ENCODE results near the gene ASB2.
A peak's percentile ranks its signal among the peaks of the same experiment; 100 is the strongest.

Gene ASB2, protein sequence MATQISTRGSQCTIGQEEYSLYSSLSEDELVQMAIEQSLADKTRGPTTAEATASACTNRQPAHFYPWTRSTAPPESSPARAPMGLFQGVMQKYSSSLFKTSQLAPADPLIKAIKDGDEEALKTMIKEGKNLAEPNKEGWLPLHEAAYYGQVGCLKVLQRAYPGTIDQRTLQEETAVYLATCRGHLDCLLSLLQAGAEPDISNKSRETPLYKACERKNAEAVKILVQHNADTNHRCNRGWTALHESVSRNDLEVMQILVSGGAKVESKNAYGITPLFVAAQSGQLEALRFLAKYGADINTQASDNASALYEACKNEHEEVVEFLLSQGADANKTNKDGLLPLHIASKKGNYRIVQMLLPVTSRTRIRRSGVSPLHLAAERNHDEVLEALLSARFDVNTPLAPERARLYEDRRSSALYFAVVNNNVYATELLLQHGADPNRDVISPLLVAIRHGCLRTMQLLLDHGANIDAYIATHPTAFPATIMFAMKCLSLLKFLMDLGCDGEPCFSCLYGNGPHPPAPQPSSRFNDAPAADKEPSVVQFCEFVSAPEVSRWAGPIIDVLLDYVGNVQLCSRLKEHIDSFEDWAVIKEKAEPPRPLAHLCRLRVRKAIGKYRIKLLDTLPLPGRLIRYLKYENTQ

DNA sequence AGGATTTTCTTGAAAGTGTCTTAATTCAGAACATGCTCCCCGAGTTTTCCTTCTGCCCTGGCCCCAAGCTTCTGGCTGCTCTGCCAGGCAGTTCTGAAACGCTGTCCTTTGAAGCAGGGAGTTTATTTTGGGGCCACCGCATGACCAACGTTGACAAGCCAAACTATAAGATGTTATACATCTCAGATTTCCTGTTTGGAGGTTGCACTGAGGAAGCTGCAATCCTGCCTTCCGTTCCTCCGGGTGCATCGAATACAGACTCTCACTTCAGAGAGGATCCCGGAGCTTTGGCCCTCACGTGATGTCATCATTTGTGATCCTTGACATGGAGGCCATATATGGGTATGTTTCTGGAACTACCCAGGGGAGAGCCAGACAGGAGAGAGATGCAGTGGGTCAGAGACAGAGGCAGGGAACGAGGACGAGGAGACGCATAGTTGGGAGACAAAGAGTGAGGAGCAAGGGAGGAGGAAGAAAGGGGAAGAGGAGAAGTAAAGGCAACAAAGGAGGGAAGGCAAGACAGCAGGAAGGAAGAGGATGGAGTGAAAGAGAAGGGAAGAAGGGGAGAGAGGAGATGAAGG, at the start of gene ASB2:
TSS of gene ASB2 (minus strand) at position 94 of the 581 bp plus-strand sequence. CDS start 12,031 bp downstream, outside the sequence.
- peak in 1 of 6 experiments; percentile 3 for DNase-seq

DNA sequence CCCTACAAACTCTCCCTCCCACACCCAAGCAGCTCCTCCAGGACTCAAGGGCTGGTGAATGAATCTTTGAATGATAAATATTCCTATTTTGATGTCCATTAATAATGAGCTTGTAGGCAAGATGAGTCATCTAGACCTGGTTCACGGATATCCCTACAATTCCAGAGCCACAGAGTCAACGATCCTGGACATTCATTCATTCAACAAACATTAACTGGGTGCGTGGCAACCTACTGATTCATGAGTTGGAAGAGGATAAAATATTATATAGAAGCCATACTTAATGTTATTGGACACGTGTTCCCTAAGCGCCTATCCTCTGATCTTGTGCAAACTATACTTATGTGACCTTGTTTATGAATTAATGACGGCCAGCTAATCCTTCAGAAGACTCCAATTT, 49.4 kb upstream of the ASB2 start:
- no peak for DNase-seq

DNA sequence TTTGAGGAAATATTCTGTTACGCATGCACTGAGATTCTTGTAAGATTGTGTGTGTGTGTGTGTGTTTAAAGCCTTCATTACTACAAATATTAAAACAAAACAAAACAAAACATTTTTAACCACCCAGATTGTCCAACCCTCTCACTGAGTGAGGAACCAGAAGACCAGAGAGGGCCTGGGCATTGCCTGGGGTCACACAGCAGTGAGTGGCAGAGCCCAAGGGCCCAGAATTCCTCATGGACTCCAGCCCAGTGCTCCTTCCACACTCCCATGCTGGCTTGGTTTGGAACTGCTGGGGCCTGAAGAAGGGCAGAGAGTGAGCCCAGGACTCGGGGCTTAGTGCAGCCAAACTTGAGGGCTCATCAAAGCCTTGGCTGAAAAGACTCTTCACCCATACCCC, 48.2 kb upstream of the ASB2 start:
- DNase-seq, result no peak

DNA sequence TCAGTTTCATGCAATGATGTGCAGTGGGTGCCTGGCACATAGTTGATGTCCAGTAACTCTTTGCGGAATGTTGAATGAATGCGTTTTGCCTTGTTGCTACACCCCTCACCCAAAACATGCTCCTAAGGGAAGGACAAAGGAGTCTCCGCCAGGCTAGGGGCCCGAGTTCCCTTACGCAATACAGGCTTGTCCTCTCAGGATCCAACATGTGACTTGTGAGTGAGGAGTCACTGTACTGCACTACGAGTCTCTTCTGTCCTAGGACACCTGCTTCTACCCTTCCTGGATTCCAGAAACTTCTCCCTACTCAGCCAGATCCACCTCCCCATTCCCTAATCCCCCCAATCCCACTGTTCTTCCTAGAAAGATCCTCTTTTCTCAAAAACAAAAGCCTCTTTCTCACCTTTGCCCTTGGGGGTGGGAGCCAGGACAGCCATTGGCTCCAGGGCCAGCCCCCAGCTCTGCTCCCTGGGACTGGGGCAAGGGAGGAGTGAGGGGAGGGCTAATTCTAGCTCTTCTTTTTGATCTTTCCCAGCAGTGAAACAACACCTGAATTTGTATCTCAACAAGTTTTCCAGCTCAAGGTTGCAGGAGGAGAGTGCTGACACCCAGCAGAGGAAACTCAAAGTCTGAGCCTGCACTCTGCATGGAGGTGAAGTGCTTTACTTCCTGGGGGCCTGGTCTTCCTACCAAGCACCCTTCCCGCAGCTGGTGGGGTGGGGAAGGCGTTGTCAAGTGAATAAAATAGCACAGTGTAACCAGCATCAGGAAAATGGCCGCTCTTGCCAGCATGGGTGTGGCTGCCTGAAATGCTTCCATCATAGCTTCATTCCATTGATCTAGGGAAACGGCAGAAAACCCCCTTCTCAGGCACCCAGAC, 46.4 kb upstream of the ASB2 start:
- DNase-seq, result no peak

DNA sequence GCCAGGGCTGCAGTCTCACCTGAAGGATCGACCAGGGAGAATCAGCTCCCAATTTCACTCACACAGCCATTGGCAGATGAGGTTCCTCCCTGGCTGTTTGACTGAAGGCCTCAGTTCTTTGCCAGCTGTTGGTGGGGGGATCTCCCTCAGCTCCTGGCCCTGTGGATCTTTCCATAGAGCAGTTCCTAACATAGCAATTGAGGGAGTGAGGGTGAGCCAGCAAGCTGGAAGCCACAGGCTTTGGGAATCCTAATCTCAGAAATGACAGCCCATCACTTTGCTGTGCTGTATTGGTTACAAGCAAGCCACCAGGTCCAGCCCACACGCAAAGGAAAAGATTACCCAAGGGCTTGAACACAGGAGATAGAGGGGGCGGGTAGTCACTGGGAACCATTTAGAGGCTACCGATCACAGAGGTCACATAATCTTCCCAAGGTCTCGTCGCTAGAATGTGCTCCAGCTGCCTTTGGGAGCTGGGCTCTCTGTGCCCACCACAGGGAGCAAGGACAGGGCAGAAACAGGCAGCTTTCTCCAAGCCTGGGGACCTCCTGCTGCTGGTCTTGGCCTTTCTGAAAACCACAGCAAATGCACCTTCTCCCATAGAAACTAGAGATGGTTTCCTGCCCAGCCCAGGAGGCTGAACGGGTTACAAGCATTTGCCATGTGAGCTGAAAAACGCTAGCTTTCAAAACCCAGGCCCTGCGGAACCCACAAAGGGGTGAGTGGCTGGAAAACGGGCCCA, 45.2 kb upstream of the ASB2 start:
- no peak for DNase-seq

DNA sequence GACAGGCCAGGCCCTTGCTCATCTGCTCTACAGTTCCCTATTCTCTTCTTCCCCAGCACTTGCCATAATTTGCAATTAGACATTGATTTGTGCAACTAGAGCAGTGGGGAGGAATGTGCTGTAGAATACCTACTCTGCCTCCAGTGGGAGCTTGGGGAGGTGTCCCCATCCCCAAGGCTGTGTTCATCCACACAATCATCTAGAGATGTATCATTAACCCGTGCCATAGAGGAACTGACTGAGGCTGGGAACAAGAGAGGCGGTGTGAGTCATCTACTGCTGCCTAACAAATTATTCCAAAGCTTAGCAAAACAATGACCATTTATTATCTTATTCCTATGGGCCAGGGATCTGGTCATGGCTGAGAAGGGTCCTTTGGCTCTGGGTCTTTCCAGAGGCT, 44.6 kb upstream of the ASB2 start:
- DNase-seq, result no peak

DNA sequence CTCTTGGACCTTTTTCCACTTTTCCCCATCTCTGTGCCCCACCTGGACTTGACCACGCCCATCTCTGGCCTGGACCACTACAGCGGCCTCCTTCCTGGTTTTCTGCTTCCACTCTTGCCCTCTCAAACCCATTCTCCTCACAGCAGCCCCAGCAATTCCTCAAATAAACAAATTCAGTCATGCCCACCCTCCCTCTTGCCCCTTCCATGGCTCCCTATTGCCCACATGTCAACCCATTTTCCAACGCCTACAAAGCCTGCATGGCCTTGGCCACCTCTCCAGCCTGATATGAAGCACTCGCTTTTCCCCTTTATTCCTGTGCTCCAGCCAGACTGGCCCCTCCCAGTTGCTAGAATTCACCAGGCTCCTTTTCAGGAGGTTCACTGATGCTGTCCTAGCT, 43.9 kb upstream of the ASB2 start:
- DNase-seq, result no peak

DNA sequence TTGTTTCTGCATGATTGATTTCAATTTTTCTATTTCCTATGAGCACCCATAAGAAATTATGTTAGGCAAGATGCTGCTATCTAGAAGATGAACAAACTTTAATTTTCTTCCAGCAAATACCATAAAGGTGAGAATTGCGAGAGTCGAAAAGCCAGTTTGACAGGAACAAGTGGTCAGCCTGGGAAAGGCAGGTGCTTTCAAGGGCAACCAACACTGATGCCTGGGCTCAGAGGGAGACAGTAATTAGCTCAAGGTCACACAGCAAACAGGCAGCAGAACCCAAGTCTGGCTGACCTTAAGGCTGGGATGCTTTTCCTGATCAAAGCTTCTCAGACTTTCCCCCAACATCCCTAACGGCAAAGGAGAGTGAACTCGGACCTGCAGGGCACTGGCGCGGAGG, 43.0 kb upstream of the ASB2 start:
- DNase-seq, result no peak

DNA sequence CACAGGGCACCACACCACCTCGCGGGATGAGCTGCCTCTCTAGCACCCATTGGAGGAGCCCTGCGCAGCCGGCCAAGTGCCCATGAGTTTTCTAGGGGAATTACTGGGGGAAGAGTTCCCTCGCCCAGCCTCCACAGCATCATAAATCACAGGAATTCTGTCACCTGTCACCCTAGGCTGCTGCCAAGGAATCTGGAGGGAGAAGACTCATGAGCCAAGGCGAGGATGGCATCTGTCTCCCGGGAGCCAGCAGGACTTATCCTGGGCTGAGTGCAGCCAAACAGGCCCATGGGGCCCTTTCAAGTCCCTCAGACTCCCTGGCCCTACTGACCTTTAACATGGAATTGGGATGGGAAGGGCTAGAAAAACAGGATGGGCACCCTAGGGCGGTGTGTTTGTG, 41.9 kb upstream of the ASB2 start:
- no peak for DNase-seq

DNA sequence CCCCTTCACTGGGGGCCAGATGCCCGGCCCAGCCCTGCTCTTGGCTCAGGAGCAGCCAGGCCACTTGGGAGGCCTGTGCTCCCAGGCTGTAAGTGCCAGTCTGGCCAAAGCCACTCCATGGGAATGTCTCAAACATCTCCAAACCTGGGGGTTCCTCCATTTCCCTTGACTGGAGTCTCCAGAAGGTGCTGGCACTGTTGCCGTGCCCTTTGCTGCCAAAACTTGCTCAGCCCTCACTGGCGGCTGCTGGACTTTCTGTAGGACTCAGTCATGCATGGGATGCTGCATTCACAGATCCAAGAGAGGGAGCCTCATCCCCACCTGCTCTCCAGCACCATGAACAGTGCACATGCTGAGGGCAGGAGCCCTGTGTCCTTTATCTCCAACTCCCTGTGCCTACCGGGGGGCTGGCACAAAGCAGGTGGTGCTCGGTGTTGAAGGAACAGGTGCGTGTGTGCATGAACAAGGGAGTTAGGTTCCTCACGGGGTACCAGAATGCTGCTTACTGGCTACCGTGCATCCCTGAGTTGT, 40.1 kb upstream of the ASB2 start:
- DNase-seq, result no peak

DNA sequence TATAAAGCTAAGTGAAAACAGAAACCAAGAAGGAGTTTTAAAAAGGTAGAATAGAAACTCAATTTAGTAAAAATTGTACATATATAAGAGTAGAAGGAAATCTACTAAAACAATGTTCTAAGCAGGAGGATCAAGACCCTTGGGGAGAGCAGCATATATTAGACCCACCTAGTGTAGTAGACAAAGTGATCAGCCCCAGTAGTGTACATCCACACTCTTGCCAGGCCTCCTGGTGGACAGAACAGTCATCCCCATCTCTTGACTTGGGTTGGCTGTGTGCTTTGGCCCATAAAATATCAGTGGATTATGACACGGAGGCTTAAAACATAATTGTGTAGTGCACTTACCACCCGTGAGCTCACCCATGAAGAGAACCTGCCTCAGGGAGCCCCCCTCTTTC, 38.9 kb upstream of the ASB2 start:
- no peak for DNase-seq

DNA sequence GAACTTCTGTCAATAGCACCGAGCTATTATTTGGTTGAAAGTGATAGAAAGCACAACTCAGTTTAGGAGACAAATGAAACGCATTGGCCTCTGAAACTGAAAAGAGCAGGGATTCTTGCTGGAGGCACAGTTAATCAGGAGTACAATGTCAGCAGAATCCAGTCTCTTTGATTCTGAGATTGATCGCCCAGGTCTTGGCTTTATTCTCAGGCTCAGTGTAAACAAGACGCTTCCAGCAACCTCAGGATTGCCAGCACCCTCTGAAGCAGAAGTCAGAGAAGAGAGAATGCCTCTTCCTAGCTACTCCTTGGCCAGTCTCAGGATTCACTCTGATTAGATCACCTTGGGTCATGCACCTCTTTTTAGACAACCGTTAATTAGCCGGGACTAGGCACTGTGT, 38.0 kb upstream of the ASB2 start:
- DNase-seq, result no peak

DNA sequence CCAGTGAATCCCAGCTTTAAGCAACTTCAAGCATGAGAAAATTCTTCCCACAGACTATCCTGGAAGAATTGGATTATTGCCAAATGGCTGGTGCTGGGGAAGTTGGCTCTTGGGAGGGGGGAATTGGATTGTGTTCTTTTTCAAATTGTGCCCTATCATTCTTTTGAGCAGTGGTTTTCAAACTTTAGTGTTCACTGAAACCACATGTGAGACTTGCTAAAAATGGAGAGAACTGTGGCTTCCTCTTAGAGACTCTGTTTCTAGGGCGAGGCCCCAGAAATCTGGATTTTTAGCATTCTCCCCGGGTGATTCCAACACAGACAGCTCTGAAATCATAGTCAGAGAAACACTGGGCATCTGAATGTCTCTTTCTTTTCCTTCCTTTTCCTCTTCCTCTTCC, 35.4 kb upstream of the ASB2 start:
- peak in 3 of 6 experiments; percentile 42 to 52 (median 46) for DNase-seq

DNA sequence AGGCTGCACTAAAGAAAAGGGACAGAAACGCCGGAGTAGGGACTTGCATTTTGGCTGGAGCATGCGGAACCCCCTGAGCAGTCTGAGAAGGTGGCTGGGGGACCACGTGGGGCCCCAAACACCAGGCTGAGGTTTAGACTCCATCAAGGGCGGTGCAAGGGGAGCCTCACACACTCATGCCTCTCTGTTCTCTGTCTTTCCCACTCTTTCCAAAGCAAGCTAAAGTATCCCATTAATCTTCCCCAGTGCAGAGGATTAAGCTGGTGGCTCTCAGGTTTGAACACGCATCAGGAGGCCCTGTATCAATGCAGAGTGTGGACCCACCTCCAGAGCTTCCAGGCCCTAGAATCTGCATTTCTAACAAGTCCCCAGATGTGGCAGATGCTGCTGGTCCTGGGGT, 34.3 kb upstream of the ASB2 start:
- DNase-seq, result no peak

DNA sequence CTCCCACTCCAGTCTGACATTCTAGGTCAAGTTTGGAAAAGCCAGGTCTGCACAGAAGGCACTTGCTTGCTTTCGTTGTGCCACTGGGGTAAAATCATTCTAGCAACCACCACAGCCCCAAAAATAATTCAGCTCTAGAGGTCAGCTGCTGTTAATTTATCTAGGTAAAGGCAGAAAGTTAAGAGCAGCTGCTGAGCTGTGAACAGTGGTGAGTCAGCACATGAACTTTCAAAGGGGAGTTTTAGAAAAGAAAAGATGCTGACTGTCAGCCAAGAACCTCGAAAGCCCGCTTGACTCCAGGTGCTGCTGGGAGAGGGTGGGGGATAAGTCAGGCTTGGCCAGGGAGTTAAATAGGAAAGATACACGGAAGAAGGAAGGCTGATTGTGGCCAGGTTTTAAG, 33.4 kb upstream of the ASB2 start:
- DNase-seq, result no peak

DNA sequence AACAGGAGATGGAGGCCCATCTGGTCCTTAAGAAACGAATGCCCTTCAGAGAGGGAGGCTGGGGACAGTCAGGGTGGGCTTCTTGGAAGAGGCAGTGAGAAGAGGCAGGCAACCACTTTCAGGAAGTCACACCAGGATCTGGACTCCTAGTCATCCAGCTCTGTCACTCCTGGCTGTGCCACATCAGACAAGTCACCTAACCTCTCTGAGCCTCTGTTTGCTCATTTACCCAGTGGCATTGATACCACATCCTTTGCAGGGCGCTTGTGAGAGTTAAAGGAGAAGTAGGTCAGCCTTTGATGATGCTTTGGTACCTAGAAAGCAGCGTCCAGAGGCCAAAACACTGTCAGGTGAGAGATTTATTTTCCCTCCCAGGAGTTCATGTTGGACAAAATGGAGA, 31.9 kb upstream of the ASB2 start:
- DNase-seq, result no peak

DNA sequence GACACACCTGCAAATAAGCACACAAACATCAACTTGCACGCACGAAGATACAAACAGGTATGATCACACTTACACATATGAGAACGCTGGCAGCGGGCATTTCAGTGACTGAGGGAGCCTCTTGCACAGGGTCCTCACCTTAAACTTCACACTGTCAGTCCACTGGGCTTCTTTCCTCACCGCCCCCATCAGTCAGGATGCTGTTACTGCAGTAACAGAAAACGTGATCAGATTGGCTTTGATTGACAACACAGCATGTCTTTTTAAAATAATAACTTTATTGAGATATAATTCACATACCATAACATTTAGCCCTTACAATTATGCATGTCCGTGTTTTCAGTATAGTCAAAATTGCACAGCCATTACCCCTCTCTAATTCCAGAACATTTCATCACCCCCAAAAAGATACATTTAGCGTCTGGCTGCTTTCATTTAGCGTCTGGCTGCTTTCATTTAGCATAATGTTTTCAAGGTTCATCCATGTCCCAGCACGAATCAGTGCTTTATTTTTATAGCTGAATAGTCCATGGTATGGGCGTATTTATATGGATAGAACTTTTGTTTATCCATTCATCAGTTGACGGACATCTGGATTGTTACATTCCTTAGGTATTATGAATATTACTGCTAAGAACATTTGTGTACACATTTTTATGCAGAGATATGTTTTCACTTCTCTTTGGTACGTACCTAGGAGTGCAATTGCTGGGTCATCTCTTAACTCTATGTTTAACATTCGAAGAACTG, 29.1 kb upstream of the ASB2 start:
- DNase-seq, result no peak

DNA sequence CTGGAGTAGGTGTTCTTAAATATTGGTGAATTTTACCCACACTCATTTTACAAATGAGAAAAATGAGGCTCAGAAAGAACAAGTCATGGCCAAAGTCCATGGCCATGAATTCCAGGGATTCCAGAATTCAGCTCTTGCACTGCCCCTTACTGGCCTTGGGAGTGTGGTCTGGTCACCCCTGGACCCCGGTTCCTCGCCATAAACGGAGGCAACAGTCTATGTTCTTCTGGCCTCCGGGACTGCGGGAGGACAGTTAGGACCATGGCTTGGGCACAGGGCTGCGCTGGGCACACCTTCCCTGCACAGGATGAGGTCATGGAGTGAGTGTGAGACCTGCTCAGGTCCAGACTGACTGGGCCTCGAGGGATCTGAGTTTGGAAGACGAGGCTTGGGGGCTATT, 27.6 kb upstream of the ASB2 start:
- DNase-seq, result no peak

DNA sequence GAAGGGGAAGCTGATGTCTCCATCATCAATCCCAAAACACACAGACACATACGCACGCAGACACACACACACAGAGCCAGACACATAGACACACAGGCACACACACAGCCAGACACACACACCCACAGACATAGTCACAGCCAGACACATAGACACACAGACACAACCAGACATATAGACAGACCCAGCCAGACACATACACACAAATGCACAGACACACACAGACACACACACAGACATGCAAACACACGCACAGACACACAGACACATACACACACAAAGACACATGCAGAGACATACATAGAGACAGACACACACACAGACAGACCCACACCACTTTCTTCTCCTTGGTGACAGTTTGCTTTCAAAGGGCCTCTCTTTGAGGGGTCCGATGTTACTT, 27.0 kb upstream of the ASB2 start:
- no peak for DNase-seq

DNA sequence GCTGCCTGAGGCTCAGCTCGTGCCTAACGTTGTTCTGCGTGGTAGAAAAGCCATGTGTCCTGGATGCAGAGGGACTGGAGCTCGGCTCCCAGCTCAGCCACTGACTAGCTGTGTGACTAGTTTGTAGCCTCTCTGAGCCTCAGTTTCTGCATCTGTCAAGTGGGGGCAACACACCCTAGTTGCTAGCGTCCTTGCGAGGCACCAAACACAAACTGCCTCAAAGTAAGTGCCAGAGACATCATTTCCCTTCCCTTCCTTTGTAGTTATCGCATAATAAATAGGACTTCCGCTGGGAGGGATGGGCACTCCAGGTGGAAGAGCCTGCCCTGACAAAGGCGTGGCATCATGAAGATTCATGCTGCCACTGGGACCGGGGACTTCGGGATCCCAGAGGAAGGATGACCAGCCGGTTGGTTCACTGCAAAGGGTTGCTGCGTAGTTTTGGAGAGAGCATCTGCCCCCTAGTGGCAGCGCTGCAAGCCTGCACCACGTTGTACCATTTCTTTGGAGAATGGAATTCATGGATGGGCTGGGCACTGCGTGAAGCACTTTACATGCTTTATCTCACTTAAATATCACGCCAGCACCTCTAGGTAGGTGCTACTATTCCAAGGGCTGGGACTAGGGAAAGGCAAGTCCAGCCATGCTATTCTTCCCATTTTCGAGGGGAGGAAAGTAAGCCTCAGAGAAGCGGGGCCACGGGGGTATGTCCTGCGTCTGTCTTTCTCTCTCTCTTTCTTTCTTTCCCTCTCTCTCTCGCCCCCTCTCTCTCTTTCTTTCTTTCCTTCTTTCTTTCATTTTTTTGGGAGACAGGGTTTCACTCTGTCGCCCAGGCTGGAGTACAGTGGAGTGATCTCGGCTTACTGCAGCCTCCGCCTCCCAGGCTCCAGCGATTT, 25.4 kb upstream of the ASB2 start:
- DNase-seq, result peak; percentile 14 to 60 (median 21)

All from stimulated activated naive CD4-positive, alpha-beta T cell (primary cell).